HCT116 (cell line): Measurements from ENCODE around the gene BMAL1.

ENCODE experiments used
- POLR2A ChIP-seq: IDR thresholded peaks from 2 replicates; pipeline ENCODE4 v1.7.0; 2011; ENCODE audit warnings: borderline replicate concordance; ENCODE audit not compliant: insufficient read depth, insufficient read length; ENCODE audit errors: extremely low read depth
- POLR2AphosphoS5 ChIP-seq: IDR thresholded peaks from 2 replicates; pipeline ENCODE4 v1.6.1; 2011; ENCODE audit warnings: mild to moderate bottlenecking, low read depth, low read length, moderate library complexity
- SP1 ChIP-seq: IDR thresholded peaks from 2 replicates; pipeline ENCODE4 v1.6.1; 2012; ENCODE audit warnings: low read depth
- TF ChIP-seq, protein P1 (sequence below), 3 experiments: fragments of 200-600 bp in 1 of 3; sonication (generic) in 1 of 3; IDR thresholded peaks in 2 of 3; conservative IDR thresholded peaks in 1 of 3; 2 replicates each; pipeline ENCODE4 v1.5.1; 2012 to 2017; ENCODE audit warnings: low read depth in 2 of 3, low read length in 2 of 3, antibody characterized with exemption in 1 of 3, borderline replicate concordance in 1 of 3, control low read depth in 1 of 3, mild to moderate bottlenecking in 1 of 3, mixed read lengths in 1 of 3, mixed run types in 1 of 3, moderate library complexity in 1 of 3; ENCODE audit not compliant: insufficient read depth in 1 of 3

DNA sequence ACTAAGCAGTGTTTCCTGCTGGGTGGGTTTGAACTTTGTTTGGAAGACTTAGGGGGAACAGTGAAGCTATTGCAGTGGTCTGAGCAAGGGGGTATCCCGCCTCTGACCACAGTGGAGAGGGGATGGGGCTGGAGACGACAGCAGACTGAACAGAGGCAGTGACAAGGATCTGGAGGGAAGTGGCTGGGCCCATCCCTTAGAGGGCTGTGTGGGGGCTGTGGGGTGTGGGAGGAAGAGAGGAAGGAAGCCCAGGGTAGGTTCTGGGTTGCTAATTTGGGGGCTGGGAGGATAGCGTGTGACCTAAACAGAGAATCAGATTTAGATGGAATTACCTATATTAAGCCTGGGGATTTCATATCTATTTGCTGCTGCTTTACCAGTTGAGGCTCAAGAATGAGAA, 70.7 kb downstream of the BMAL1 start:
- TF ChIP-seq, protein P1, sequence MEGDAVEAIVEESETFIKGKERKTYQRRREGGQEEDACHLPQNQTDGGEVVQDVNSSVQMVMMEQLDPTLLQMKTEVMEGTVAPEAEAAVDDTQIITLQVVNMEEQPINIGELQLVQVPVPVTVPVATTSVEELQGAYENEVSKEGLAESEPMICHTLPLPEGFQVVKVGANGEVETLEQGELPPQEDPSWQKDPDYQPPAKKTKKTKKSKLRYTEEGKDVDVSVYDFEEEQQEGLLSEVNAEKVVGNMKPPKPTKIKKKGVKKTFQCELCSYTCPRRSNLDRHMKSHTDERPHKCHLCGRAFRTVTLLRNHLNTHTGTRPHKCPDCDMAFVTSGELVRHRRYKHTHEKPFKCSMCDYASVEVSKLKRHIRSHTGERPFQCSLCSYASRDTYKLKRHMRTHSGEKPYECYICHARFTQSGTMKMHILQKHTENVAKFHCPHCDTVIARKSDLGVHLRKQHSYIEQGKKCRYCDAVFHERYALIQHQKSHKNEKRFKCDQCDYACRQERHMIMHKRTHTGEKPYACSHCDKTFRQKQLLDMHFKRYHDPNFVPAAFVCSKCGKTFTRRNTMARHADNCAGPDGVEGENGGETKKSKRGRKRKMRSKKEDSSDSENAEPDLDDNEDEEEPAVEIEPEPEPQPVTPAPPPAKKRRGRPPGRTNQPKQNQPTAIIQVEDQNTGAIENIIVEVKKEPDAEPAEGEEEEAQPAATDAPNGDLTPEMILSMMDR (IDR thresholded peaks at IDR 0.05 in 2 of 3, conservative IDR thresholded peaks at IDR 0.05 in 1 of 3; ENCODE audit: borderline replicate concordance in 1 of 3, insufficient read depth in 1 of 3, low read depth in 2 of 3, low read length in 2 of 3): no peak
- no peak for TF ChIP-seq SP1
- TF ChIP-seq POLR2AphosphoS5: no peak
- TF ChIP-seq POLR2A: no peak
